HG03439 (cell line): Measurements from ENCODE around the gene CPNE1.

Source experiments
- ATAC-seq: cut with Tn5 transposase; IDR thresholded peaks from one replicate; pipeline ENCODE4 v1.9.1; 2021; ENCODE audit warnings: mild to moderate bottlenecking, moderate library complexity; ENCODE audit not compliant: unreplicated experiment

The CPNE1 gene

GRCh38 chr20:35621560-35621946, 43.1 kb downstream of the CPNE1 start:
- ATAC-seq: no peak

- no peak for ATAC-seq
Measured at GRCh38 chr20:35620818-35621559, 43.7 kb downstream of the CPNE1 start.

GRCh38 chr20:35619196-35620095, 45.3 kb downstream of the CPNE1 start:
- ATAC-seq: peak; percentile 26

- ATAC-seq: no peak
Measured at GRCh38 chr20:35618263-35619131, 46.2 kb downstream of the CPNE1 start.

GRCh38 chr20:35617397-35618262, 47.1 kb downstream of the CPNE1 start:
- no peak for ATAC-seq

GRCh38 chr20:35616465-35617396, 48.0 kb downstream of the CPNE1 start:
- ATAC-seq: peak; percentile 73

- ATAC-seq: no peak
Measured at GRCh38 chr20:35615667-35616464, 48.8 kb downstream of the CPNE1 start, which contains the start of gene SPAG4. Gene SPAG4, plus strand, starts transcription at chr20:35615829. Its CDS starts 175 bp downstream, at chr20:35616004.

GRCh38 chr20:35611482-35611881, 53.2 kb downstream of the CPNE1 start:
- ATAC-seq: no peak

GRCh38 chr20:35610833-35611427, 53.8 kb downstream of the CPNE1 start:
- ATAC-seq: no peak

GRCh38 chr20:35607003-35607735, 57.5 kb downstream of the CPNE1 start:
- no peak for ATAC-seq

GRCh38 chr20:35606127-35606526, 58.6 kb downstream of the CPNE1 start:
- ATAC-seq: no peak

- ATAC-seq: no peak
Measured at GRCh38 chr20:35604449-35604747, 60.3 kb downstream of the CPNE1 start.

GRCh38 chr20:35603695-35604448, 60.8 kb downstream of the CPNE1 start:
- ATAC-seq: no peak

GRCh38 chr20:35602851-35603495, 61.7 kb downstream of the CPNE1 start:
- ATAC-seq: no peak

GRCh38 chr20:35601990-35602389, 62.7 kb downstream of the CPNE1 start:
- no peak for ATAC-seq
